Limb (tissue), 2 donors: ENCODE data around the gene PIK3C2G.
"Not testable (repeated sequence)": the region's sequence is repeated elsewhere in the genome, so short reads cannot be mapped to it uniquely, and the experiment has no call there.

Source experiments
- DNase-seq, 2 donors: peaks; one replicate each; pipeline ENCODE4 v3.0.0-alpha.2; 2016; ENCODE audit errors: extremely low spot score in 2 of 2

Gene PIK3C2G

DNA sequence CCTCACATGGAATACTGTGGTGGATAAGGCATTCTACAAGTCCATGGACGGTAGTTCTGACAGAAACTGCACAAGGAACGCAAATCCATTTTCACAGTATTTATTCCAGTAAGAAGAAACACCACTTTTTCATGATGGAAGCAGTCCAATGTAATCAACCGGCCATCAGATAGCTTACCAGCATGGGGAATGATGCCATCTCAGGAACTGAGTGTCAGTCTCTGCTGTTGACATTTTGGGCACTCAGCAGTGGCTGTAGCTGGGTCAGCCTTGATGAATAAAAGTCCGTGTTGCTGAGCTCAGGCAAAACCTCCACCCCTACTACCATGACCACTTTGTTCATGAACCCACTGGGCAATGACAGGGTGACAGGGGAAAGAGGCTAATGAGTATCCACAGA lies 373.1 kb downstream of the PIK3C2G start:
- DNase-seq: no peak

DNA sequence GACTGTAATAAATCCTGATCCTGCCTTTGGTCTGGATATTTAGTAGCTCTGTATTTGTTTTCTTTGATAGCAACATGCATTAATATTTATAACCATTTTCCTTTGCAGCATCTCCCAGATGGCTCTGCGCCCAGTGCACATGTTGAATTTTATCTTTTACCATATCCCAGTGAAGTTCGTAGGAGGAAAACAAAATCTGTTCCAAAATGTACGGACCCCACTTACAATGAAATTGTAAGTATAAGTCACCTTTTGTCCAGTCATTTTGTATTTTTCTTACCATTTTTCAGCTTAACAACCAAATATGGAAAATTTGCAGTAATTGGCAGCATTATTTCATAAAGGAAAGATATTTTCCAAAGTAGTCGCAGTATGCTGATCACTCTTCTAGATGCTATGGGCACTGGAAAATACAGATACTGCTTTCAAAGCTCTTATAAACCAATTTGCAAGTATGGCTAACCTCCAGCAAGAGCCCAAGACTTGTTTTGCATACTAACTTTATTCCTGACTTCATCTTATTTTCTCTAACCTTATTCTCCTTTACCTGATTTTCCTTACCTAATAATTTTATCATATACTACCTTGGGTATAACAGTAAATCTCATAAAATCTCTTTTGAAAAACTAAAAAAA lies 379.1 kb downstream of the PIK3C2G start:
- DNase-seq: peak in 1 of 2 donors; percentile 10

DNA sequence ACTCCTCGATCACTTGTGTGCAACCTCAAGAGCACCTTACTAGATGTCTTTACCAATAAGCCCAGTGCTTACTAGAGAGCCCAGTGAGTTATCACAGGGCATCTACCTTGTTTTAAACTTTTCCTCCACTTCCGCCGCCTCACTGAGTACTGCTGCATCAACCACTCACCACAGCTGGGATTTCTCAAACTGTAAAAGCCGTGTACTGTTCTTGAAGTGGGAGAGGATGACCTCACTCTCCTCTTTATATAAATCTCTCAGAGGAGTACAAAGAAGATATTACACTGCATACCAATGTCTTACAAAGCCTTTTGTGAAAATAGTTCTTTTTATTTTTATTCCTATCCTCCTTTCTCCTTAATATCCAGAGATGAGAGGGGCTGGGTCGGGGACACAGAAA lies 382.4 kb downstream of the PIK3C2G start:
- DNase-seq: peak in 1 of 2 donors; percentile 27

DNA sequence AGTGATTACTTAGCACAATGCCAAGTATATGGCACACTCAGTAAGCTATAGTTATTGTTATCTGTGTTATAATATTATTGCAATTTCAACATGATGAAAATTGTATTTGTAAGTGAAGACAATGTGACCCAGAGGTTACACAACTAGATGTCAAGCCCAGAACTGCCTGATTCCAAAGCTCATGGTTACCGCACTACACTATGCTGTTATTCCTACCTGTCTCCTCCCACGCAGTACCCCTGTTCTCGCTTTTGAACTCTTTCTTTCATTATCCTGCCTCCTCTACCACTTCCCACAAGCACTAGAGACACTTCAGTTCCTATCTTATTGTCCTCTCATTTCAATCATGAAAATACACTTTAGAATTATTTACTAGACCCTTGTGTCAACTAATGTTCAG lies 383.2 kb downstream of the PIK3C2G start:
- DNase-seq: no peak

DNA sequence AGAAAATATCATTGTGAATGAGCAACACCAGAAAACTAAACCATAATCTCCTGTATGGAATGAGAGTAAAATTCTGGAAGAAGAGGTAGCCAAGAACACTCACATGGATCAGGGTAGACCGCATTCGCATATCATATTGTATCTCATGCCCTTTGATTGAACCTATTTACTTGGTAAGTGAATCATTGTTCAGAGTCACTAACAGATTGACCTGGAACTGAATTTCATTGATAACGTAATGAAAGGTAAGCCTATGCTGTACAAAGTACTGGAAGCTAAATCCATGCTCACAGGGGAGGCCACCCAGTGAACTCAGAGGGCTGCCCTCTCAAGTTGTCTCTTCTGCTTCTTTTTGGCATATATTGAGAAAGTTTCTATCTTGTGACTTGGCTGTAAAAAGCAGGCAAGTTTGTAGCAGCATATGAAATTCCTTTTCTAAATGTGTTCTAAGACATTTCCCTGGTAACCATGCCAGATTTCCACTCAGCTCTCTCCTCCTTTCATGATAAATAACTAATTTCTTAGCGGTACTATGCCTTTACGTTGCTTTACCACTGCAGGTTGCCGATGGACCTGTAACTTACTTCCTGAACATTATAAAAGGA lies 385.1 kb downstream of the PIK3C2G start:
- DNase-seq: no peak

DNA sequence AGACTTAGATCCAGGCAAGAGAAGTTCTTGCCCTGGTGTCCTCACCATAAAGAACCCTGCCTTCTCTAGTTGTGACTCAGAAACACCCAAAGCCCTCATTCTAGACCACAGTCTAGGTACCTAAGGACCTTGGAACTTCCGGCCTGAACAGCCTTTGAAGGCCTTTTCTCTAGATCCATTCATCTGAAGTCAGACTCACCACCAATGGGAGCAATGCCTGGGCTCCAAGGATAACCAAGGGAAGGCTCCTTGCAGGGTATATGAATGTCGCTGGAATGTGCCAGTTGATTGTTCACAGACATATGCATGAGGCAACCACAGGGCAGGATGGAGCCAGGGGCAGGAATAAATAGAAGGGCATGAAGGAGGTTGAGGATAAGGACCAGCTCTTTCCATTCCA lies 390.2 kb downstream of the PIK3C2G start:
- no peak for DNase-seq

DNA sequence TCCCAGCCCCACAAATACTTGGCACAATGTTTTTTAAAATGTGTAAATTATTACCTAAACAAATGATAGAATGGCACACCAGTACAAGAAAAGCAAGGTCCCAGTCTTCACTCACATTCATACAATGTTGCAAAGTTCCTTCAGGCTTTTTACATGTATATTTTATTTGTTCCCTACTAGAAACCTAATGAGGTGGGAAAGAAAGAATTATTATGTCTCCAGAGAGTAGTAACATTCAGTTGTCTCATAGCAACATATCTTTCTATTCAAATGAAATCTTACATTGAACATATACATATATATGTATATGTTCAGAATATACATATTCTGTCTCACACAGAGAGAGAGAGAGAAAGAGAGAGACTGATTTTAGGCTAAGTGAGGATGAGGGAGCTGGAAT lies 391.3 kb downstream of the PIK3C2G start:
- DNase-seq: no peak

DNA sequence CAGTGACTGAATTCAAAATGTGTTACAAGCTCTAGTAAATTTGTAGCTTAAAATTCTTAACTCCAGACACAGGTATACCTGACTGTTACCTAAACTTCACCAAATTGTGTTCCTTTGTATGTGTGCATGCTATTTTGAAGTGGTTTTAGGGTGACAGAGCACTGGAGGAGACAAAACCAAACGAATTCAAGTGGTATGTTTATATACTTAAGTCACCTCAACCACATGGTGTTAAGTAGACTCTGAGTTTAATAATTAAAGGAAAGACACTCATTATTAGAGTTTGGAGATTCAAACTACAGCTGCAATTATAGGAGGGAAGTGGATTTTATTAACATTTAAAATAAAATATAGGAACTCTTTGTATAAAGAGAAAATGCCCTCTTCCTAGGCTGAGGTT lies 392.1 kb downstream of the PIK3C2G start:
- DNase-seq: no peak

DNA sequence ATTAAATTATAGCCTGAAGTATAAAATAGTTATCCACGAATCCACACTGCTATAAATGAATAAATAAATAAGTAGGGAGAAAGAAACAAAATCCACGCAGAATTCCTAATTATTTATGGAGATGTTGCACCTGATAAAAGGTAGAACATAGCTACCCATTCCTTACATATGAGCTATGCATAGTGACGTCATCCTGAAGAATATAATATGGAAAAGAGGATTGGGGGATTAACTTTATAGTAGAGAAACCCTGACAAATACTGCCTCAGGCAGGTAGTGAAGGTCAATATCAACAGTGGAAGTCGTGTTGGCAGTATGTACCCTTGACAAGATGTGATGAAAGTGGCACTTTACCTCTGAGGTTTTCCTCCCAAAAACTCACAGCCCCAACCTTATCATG lies 394.0 kb downstream of the PIK3C2G start:
- no peak for DNase-seq

DNA sequence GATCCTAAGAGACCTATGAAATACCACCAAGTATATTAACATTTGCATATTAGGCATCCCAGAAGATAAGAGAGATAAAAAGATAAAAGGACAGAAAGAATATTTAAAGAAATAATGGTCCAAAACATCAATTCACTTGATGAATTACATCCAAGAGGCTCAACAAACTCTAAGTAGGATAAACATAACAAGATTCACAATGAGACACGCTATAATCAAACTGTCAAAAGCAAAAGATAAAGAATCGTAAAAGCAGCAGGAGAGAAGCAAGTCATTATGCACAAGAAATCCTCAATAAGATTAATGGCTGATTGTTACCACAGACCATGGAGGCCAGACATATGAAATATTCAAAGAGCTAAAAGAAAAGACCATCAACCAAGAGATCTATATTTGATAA lies 396.9 kb downstream of the PIK3C2G start:
- DNase-seq: no peak

DNA sequence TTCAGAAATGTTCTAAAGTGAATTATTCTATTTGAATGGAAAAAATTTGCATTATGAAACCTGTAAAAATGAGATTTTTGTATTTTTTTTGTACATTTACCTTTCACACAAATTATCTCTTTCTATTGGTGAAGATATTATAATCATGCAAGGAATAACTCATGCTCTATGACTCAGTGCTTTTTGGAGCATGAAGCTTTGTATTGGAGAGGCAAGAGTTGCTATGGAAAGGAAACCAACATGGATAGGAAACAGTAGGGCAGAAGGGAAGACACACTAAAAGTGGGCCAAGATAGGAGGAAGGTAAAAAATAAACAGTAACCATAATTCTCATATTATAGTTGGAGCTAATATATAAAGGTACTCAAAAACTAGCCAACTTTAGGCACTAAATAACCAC lies 397.5 kb downstream of the PIK3C2G start:
- DNase-seq: no peak

DNA sequence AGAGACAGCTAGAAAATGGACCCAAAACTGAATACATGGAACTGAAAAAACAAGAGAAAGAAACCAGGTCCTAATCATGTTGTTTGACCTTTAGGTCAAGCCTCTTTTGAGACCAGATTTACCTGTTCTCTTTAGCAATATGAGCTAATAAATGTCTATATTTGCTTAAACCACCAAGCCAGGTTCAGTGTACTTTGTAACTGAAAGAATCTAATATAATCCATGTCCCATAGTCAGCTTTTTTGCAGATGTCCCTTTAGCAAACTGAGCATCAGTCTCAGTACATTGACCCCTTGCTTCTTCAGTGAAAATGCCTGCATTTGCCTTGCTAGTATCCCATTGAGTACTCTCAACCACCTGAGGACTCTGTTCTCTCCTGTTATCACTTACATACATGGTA lies 414.8 kb downstream of the PIK3C2G start:
- DNase-seq: no peak

DNA sequence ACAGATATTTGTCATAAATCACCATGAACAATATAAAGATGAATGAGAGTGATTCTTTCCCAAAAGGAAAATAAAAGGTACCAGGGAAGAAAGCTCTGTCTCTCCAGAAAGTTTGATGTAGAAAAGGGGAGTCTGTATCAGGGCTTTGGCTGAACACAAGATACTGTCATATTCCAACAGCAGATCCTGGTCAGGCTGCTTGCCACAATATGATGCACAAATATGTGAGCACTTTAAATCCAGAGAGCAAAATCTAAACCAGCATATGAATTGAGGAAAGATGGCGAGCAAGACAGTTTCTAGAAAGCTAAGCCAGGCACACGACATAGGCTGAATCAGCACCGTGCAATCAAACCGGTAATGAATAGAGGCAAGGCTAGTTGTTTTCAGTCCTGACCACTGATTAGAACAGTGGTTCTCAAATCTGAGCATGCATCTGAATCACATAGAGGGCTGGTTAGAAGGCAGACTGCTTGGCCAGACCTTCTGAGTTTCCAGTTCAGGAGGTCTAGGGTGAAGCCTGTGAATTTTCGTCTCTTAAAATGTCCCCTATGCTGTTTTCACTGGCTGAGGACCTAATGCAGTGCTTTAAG lies 415.8 kb downstream of the PIK3C2G start:
- no peak for DNase-seq

DNA sequence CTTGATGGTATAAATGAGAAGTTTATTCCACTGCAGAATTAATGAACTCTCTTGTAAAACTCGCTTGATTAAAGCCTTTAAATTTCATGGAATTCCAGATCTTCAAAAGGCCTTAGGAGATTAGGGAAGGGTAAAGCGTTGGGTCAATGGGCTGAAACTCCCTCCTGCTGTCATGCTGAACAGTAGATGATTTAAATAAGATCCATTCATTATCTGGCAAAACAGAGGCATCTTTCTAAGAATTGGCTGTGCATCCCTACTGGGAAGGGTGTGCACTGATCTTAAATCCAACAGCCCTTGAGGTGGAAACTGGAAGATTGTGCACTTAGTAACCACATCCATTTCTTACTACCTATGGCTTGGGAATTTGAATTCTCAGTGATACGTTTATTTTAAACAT lies 420.5 kb downstream of the PIK3C2G start:
- DNase-seq: no peak

DNA sequence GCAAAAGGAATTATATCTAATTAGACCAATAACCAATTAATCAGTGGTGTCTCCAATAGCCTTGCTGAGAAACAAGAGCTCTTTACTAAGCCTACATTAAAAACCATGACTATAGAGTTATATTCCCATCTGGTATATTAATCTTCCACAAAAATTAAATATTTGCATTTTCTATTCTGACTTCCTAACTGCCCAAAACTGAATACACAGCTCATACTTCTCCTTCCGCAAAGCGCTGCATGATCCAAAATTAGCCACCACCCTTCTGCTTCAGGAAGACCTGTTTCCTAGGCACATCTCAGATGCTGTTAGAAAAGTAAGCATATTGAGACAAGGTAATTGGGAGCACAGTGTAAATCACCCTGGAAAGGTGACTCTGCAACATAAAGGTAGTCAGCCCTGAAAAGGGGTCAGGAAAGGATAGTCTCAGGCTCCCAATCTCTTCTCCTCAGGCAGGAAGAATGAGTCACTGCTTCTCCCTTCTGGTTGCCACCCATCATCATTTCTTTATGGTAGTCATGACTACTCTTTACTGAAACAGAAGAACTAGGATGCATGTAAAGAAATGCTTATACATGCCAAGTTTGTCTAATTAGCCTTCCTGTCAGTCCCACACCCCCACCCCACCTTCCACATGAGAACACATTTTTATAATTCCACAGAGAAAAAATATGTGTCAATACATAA lies 422.2 kb downstream of the PIK3C2G start:
- DNase-seq: no peak

DNA sequence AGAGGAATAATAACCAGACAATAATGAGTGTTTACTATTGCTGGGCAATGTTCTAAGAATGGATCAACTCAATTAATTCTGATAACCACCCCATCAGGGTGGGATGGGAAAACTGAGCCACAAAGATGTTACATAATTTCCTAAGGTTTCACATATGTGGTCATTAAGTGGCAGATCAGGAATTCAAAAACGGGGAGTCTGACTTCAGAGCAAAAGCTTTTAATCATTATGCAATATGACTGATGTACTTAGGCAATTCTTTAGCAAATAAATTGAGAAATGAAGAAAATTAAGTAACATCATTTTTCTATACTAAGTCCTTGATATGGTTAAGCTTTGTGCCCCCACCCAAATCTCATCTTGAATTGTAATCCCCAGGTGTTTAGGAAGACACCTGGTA lies 423.1 kb downstream of the PIK3C2G start:
- no peak for DNase-seq

DNA sequence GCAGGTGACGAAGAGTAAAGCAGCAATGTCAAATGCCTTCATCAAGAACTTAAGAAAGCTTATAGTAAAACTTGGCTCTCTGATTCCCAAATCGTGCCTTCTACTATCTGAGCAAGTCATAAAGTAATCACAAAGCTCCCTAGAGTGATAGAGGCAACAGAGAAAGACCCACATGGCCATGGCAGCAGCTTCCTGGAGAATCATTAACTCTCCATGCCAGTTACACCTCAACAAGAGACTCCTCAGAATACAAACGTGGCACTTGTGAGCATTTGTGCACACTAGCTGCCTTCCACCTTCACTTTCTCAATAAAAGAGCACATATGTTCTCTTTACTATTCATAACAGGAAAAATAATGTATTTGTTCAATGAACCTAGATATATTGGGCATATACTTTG lies 428.5 kb downstream of the PIK3C2G start:
- DNase-seq: no peak

DNA sequence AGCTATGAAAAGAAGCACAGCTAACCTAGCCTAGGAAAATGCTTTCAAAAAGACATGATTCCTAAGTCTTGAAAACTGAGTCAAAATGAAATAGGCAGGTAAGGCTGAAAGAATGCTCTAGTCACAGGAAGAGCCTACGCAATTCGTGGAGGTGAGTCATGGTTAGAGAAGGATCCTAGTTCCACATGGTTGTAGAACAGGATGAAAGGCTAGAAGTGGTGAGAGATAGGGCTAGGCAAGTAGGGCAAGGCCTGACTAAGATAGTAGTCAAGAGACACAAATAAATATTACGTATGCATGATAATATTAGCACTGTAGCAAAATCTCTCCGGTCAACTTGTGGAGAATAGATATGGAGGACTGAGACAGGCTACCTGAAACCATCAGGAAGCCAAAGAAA lies 429.3 kb downstream of the PIK3C2G start:
- DNase-seq: no peak

DNA sequence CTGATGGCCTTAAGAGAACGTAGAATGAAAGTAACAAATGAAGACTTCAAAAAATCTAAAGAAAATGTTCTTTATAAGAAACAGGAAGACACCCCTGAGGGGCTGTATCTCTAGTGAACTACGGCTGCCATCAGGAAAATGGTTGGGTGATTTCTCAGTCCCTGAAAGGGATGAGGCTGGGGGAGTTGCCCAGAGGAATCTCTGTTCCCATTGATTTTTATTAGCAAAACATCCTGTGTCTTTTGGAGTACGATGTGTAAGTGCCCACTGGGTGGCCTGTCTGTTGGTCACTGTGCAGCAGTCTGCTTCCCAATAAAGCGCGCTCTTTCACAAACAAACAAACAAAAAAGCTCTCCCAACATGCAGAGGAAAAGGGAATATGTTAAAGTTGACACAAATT lies 432.7 kb downstream of the PIK3C2G start:
- not testable (repeated sequence) for DNase-seq

DNA sequence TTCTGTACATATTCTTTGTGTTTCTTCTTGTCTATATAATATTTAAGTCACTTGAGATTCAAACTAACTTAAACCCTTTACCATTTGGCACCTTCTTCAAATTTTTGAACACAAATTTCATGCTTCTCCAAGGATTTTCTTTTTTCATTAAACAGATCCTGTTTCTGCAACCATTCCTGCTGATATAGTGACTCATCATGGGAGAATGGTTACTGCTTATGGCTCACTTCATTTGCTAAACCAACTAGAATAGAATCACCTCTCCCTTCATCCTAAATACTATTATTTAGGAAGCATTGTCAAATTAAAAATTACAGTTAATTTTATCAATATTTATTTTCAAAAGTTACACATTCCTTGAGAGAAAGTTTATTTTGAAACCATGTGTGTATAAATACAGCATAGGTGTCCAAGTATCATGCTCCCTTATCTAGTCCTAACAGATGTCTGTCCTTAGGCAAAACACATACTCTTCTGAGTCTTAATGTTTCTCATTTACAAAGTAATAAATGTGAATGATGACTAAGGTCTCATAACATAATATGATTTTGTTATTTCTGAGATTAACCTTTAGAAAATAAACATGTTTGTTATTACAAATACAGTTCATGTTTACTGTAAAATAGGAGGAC lies 435.8 kb downstream of the PIK3C2G start:
- DNase-seq: no peak
